ENCODE data around the gene PDAP1.
"Not testable (repeated sequence)": the region's sequence is repeated elsewhere in the genome, so short reads cannot be mapped to it uniquely, and the experiment has no call there.

The PDAP1 gene

GRCh38 chr7:99387239-99387635 lies 21.2 kb downstream of the PDAP1 start:
- not testable (repeated sequence) for H3K4me3 ChIP-seq (ENCODE audit: low read depth in 1 of 2, low read length in 1 of 2); H3K9me3 ChIP-seq; H3K27me3 ChIP-seq
- Histone ChIP-seq H3K36me3 (peaks cover 91% of the 10 kb centered on the region), H3K27ac (peak overlapping the region; percentile 60), H3K4me1 (ENCODE audit: control insufficient read depth in 1 of 2, insufficient read depth in 1 of 2, low read depth in 1 of 2, low read length in 1 of 2) (peaks cover 10 to 20% of the 10 kb centered on the region in 2 experiments)
- TF ChIP-seq CTCF (IDR thresholded peaks at IDR 0.05): peak; percentile 3

DNA sequence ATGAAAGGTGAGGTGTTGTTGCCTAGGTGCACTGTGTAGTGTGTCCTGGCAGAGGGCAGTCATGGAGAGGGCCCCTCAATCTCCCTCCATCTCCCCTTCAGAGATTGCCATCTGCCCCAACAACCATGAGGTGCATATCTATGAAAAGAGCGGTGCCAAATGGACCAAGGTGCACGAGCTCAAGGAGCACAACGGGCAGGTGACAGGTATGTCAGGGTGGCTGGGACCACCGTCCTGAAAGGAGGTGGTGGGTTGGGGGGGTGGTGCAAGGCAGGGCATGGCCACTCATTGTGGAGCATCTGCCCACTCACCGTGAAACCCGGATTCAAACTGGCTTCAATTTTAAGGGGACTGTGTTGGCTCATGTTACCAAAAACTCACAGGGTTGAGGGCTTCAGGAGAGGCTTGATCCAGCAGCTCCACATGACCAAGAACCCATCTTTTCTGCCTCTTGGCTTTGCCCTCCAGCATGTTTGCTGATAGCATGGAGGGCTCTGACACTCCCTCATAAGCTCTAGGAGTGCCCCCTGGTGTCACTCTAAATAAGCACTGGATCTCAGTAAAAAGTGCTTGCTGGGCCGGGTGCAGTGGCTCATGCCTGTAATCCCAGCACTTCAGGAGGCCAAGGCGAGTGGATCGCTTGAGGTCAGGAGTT lies 21.7 kb downstream of the PDAP1 start:
- H3K27ac ChIP-seq: peak overlapping the region; percentile 60
- no peaks in the 10 kb centered on the region for H3K9me3 ChIP-seq
- peaks cover 8 to 19% of the 10 kb centered on the region in 2 experiments for H3K4me1 ChIP-seq (ENCODE audit: control insufficient read depth in 1 of 2, insufficient read depth in 1 of 2, low read depth in 1 of 2, low read length in 1 of 2)
- H3K36me3 ChIP-seq: peaks cover 90% of the 10 kb centered on the region
- no peaks in the 10 kb centered on the region for H3K27me3 ChIP-seq
- peak; percentile 39 for TF ChIP-seq CTCF (IDR thresholded peaks at IDR 0.05)
- no peak overlapping the region for H3K4me3 ChIP-seq (ENCODE audit: low read depth in 1 of 2, low read length in 1 of 2)

DNA sequence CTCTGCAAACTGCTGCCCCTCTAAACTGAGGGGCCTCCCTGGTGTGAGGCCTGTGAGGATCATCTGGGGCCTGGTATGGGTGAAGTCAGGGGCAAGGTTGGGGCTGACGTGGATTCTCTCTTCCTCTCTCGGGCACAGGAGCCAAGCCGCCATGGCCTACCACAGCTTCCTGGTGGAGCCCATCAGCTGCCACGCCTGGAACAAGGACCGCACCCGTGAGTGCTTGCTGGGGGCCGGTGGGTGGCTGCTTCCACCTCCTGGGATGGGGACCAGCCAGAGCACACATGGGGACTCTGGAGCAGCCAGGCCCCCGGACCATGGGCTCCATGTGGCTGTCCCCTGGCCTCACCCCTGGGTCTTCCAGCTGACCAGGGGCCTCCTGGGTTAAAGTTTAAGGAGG lies 22.8 kb downstream of the PDAP1 start:
- Histone ChIP-seq H3K4me3 (ENCODE audit: low read depth in 1 of 2, low read length in 1 of 2) (no peak overlapping the region), H3K36me3 (peaks cover 88% of the 10 kb centered on the region), H3K27ac (peak overlapping the region; percentile 57), H3K9me3 (no peaks in the 10 kb centered on the region), H3K27me3 (no peaks in the 10 kb centered on the region), H3K4me1 (ENCODE audit: control insufficient read depth in 1 of 2, insufficient read depth in 1 of 2, low read depth in 1 of 2, low read length in 1 of 2) (peaks cover 19 to 31% of the 10 kb centered on the region in 2 experiments)
- no peak for TF ChIP-seq CTCF (IDR thresholded peaks at IDR 0.05)

- Histone ChIP-seq H3K36me3 (peaks cover 77% of the 10 kb centered on the region), H3K27ac (peak overlapping the region; percentile 61), H3K4me3 (ENCODE audit: low read depth in 1 of 2, low read length in 1 of 2) (no peak overlapping the region), H3K9me3 (no peaks in the 10 kb centered on the region), H3K27me3 (no peaks in the 10 kb centered on the region), H3K4me1 (ENCODE audit: control insufficient read depth in 1 of 2, insufficient read depth in 1 of 2, low read depth in 1 of 2, low read length in 1 of 2) (peaks cover 30 to 41% of the 10 kb centered on the region in 2 experiments)
- TF ChIP-seq CTCF (IDR thresholded peaks at IDR 0.05): no peak
Observed at GRCh38 chr7:99384523-99384922, 23.9 kb downstream of the PDAP1 start.

- H3K27ac ChIP-seq: peak overlapping the region; percentile 61
- H3K27me3 ChIP-seq: no peaks in the 10 kb centered on the region
- peaks cover 71% of the 10 kb centered on the region for H3K36me3 ChIP-seq
- peaks cover 36 to 48% of the 10 kb centered on the region in 2 experiments for H3K4me1 ChIP-seq (ENCODE audit: control insufficient read depth in 1 of 2, insufficient read depth in 1 of 2, low read depth in 1 of 2, low read length in 1 of 2)
- H3K9me3 ChIP-seq: no peaks in the 10 kb centered on the region
- TF ChIP-seq CTCF (IDR thresholded peaks at IDR 0.05): no peak
- no peak overlapping the region for H3K4me3 ChIP-seq (ENCODE audit: low read depth in 1 of 2, low read length in 1 of 2)
Observed at GRCh38 chr7:99383791-99384370, 24.5 kb downstream of the PDAP1 start.
